Hippocampal formation (tissue), 2 donors: ENCODE data around the gene PAK4.
A peak's percentile ranks its signal among the peaks of the same experiment; 100 is the strongest.
"Not testable (repeated sequence)": the region's sequence is repeated elsewhere in the genome, so short reads cannot be mapped to it uniquely, and the experiment has no call there.

Experiments
- DNase-seq, 2 donors: peaks; one replicate each; lab custom pipeline; 2025; lab: John Stamatoyannopoulos, UW

Gene PAK4

DNA sequence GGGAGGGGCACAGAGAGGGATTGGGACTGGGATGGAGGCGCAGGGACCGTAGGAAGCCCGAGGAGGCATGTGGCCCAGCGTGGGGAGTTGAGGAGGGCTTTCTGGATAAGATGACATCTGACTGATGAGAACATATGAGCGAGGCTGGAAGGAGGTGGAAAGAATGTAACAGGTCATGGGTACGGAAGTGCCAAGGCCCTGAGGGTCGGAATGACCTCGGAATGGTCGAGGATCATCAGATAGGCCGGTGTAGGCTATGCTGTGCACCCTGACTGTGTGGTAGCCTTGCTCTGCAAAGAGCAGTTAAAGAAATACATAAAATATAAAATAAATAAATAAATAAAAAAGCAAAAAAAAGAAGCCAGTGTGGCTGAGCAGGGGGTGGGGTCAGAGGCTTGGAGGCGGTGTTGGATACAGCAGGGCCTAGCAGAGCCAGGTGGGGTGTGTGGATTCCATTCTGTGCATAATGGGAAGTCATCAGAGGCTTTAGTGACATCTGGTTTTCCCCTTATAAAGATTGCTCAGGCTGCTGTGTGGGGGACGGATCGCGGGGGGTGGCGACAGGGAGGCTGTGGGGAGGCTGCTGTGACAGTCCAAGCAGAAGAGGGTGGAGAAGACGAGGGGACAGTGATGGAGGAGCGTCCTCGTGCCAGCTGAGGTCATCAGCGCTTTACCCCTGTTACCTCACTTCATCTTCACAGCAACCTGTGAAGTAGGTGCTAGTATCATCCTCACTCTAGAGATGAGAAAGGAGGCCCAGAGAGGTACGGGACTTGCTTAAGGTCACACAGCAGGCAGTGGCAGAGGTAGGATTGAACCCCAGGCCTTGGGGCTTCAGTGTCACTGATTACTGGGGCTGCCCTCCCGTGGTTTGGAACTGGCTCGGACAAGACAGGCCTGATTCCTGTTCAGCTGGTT is 5.0 kb downstream of the PAK4 start:
- DNase-seq: no peak

DNA sequence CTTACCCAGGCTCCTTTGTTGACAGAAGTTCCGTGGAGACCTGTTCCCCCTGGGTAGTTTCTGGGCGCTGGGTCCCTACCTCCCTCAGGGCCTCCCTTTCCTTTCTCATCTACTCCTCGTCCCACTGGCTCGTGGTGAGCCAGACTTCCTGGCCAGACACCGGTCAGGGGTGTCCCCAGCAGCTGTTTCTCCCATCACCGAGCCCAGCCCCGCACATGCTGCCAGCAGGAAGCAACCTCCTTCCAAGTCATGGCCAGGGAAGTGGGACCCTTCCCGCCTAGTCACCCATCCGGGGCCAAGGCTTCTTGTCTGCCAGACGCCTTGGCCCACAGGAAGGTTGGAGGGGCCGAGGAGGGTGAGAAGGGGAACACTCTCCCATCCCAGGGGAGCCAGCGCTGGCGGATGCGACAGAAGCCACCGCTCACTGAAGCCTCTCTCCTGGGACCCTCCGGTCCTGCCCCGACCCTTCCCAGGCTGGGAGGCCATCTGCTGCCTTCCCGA is 5.7 kb downstream of the PAK4 start:
- DNase-seq: no peak

DNA sequence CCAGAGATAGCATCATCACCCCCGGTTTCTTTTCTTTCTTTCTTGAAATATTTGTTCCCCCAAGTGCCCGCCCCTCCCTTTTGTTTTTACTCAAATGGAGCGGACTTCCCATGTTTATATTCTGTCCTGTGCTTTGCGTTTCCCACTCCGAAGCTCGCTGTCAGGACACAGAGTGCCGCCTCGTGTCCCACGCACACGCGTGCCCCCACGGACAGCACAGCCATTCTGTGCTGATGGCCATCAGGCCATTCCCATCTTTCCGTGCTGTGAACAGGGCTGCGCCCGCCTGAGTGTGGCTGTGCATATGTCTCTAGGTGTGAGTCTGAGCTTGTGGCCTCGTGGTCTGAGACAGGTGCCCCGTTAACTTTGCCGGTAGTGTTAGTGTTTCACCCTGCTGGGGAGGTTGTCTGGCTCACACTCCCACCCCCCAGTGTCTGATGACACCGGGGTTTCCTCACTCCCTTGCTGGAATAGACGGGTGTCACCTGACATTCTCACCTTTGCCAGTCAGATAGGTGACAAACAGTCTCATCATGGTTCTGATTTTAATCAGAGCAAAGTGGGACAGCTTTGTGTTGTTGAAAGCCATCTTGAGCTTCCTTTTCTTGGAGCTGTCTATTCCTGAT is 6.9 kb downstream of the PAK4 start:
- DNase-seq: no peak

DNA sequence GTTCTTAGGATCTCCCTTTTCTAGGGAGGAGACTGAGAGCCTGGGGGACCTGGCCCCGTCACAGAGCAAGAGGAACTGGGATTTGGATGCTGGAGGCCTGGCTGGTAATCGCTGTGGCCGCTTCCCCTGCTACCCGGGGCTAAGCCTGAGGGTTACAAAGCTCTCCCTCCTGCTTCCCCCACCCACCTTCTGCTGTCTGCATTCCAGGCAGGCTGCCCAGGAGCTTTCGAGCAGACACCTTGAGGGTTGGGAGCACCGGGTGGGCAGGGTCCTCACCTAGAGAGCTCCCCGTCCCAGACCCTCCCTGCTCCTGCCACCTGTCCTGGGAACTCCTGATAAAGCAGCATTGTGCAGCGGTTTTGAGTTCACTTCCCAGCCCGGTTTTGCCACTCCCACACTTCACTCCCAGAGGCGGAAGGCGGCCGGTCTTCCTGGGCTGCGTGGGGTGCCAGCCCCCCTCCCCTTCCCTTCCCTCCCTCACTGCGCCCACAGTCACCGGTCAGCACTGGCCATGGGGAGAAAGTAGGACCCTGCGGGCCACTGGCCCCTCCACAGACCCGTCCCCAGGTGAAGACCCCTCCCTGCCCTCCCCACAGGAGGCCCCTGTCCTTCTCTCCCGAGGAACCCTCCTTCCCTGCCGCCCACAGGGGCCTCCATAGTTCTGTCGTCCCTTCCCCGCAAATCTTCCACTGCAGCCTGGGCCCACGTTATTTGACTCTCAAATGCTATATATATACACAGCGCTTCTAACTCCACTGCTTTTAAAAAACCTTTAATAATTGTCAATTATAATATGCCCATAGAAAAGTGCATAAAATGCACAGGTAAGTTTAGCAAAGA is 8.1 kb downstream of the PAK4 start:
- no peak for DNase-seq

DNA sequence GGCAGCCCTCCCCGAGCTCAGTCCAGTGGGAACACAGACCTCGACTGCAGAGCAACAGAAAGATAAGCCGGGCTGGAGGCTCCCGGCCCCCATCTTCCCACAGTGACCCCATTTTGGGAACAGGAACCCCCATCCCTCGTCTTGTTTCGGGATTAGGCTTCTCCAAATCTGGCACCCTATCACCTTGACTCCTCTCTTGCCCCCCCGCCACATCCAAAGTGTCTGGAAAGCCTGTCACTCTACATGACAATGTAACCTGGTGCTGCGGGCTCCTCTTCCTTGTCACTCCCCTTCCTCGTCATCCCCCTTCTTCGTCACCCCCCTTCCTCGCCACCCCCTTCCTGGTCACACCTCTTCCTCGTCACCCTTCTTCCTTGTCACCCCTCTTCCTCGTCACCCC is 10.1 kb downstream of the PAK4 start:
- no peak for DNase-seq

DNA sequence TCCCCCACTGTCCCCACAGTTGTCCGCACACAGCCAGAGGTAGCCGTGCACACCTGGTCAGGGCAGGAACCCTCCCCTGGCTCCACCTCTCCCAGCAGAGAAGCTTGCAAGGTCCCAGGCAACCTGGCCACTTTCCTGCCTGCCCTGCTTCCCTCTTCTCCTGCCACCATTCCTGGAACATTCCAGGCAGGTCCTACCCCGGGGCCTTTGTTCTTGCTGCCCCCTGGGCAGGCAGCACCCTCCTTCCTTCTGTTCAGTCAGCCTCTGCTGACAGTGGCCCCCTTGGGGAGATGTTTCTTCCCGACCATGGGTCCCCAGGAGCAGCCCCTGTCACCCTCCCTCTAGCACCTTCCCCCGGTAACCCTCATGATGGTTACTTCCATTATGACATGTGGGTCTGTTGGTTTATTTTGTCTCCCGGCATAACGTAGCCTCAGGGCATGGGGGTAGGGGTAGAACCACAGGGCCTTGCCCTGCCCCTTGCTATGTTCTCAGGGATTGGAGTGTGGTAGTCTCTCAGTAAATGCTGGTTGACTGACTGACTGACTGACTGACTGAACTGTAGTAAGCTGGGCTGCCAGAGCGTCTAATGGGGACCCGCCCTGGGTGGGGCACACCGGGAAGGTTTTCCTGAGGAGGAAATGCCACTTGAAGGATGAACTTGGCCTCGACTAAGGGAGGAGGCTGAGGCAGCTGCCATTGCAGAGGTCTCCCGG is 10.8 kb downstream of the PAK4 start:
- DNase-seq: no peak

DNA sequence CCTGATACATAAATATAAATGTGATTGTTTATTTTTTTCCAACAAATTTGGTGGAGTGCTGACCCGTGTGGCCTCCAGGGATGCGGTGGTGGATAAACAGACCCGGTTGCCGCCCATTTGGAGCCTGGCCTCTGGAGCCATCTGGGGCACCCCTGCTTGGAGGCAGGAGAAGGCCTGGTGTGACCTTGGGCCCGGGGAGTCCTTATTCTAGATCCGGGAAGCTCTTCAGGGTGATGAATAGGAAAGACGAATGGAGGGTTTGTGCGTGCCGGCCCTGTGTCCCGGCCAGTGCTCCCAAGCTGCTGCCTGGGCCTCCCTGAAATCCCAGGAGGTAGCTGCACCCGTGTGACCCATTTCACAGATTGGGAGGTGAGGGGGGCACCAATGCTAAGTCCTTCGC is 11.5 kb downstream of the PAK4 start:
- DNase-seq: no peak

DNA sequence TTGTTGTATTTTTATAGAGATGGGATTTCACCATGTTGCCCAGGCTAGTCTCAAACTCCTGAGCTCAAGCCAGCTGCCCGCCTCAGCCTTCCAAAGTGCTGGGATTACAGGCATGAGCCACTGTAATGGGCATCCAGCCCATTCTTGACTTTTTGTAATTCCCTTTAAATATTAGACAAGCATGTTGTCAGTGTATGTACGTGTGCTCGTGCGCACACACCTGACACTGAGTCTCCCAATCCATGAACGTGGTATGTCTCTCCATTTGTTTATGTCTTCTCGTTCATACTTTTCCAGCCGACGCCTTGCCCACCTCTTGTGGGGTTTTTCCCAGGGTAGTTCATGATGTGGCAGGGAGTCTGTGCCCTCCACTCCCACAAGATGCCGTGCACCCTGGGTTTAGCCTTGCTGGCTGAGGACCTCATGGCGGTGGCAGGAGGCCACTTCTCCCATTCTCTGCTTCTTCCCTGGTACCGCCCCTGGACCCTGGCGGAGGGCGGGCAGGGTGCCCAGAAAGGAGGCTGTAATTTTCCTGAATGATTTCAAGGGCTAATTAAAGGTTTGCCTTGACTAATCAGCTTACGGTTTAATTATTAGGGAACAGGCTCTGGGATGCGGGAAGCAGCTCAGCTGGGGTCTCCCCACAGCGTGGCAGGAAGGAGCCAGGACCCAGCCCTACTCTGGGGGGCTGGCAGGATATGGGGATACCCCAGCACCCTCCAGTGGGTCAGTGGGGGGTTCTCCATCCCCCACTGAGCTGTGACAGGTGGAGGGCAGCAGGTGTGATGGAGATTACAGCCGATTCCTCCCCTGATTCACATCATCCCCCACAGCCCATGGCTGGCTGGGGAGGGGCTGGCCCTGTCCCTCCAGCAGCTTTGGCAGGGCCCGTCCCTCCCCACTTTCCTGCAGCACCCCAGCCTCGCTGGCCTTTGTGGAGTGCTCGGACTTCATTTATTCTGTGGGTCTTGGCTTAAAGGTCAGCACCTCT is 12.9 kb downstream of the PAK4 start:
- peak in 1 of 2 donors; percentile 13 for DNase-seq

DNA sequence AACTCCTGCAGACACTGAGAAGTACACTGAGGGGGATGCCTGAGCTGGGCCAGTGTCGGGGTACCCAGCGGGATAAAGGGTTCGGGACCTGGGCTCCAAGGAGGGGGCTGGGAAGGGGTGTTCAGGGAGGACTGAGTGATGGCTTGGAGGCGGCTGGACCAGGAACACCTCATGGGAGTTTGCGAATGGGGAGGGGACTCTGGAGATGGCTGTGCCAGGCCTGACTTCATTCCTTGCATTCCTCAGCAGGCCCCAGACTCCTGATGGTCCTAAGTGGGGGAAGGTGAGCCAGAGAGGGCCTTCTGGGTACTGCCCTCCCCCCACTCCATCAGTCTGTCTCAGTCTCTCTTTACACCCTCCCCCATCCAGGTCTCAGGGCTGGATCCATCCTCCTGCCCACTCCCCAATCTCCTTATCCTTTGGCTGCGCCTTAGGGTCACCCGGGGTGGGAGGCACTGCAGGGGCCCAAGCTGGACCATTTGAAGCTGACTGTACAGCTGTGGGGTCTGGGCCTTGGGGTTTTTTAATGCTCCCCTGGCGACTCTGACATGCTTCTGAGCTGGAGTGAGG is 13.8 kb downstream of the PAK4 start:
- no peak for DNase-seq

DNA sequence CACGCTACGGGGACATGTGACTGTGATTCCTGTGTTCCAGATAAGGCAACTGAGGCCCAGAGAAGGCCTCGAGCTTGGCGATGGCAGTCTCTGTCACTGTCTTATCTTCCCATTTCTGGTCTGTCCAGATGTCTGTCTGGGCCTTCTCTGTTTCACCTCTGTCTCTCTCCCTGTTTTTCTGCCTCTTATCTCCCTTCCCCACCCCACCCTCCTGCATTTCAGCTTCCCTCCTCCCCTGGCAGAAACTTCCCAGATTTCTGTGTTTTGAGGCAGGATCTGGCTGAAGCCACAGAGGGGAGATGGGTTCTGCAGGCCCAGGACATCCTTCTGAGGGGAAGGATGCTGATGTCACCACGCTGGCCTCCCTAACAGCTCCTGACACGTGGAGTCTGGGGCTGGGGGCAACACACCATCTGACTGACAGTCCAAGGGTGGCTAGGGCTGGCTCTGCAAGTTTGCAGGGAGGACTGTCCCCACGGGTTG is 14.4 kb downstream of the PAK4 start:
- DNase-seq: no peak

DNA sequence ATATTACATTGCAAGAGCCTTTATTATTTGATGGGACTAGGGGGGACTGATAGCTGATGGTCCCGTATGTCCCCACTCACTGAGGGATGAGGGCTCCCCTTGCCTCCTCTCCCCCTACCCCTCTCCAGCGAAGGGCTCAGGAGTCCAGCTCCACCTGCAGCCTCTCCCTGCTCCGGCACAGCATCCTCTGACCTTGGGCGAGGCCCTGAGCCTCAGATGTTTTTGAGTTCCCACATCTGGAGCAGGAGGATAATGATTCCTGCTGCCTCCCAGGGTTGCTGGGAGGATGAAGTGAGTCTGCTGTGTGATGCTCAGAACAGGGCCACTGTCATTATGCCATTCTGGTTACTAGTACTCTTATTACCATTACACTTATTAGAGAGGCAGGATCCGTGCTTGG is 15.0 kb downstream of the PAK4 start:
- no peak for DNase-seq

DNA sequence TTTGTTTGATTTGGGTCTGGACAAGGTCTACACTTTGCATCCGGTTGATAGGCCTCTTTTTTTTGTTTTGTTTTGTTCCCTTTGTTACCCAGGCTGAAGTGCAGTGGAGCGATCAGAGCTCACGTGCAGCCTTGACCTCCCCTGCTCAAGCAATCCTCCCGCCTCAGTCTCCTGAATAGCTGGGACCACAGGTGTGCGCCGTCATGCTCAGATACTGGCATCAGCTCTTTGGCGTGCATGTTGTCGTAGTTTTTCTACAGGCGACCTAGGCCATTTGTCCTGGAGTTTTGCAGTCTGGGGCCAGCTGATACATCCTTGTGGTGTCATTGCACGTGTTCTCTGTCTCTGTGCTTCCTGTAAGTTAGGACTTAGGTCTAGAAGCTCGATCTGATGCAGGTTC is 16.3 kb downstream of the PAK4 start:
- DNase-seq: no peak

DNA sequence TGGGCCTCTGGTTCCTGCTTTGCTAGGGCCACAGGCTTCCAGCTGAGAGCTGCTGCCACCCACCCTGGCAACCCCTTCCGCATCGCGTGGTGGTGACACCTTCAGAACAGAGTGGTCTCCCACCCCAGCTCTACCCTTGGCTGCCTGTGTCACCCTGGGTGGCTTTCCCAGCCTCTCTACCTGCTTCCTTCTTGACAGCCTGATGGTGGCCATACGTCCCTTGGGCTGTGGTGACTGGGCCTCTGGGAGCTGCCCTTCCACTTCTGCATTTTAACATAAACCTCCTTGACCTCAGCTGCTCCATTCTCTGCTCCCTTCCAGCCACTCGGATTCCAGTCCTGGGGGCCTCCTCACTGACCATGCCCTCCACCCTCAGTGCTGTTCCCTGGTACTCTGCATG is 17.0 kb downstream of the PAK4 start:
- no peak for DNase-seq

DNA sequence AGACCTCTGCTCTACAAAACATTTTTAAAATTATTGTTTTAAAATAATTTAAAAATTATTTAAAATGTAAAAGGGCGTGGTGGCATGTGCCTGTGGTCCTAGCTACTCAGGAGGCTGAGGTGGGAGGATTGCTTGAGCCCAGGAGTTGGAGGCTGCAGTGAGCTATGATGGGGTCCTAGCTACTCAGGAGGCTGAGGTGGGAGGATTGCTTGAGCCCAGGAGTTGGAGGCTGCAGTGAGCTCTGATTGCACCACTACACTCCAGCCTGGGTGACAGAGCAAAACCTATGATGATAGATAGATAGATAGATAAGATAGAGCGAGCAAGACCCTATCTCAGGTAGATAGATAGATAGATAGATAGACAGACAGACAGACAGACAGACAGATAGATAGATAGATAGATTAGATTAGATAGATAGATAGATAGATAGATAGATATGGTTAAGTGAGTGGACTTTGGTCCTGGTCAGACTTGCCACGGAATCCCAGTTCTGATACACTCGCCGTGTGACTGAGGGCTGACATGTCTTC is 18.2 kb downstream of the PAK4 start:
- DNase-seq: not testable (repeated sequence)

DNA sequence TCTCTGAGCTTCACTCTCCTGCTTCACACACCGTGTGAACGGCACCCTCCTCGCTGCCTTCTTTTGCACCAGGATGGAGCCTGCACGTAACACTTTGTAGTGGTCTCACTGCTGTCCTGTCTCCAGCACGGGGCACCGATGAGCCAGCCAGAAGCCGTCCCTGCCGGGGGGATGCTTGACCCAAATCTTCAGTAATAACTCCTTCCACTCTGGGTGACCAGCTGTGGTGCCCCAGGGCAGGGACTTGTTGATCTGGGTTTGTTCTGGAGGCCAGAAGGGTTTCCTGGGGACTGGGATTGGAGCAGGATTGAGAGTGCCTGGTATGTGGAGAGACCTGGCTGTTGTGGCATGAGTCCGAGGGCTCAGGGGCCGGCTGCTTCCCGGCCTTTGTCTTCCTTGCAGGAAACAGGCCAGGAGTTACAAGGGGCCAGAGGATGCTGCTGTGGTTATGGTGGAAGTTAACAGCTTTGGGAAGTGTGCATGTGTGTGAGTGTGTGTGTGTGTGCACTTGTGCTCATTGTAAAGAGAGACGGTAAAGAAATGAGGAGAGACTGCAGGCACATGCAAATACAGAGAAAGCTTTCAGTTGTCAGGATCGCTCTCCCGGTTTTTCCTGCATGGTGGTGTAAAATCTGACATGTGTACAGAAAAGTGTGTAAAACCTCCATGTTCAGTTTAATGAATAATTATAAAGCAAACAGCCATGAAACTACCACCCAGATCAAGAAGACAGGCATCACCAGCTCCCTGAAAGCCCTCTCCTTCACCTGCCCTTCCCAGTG is 18.9 kb downstream of the PAK4 start:
- DNase-seq: no peak

DNA sequence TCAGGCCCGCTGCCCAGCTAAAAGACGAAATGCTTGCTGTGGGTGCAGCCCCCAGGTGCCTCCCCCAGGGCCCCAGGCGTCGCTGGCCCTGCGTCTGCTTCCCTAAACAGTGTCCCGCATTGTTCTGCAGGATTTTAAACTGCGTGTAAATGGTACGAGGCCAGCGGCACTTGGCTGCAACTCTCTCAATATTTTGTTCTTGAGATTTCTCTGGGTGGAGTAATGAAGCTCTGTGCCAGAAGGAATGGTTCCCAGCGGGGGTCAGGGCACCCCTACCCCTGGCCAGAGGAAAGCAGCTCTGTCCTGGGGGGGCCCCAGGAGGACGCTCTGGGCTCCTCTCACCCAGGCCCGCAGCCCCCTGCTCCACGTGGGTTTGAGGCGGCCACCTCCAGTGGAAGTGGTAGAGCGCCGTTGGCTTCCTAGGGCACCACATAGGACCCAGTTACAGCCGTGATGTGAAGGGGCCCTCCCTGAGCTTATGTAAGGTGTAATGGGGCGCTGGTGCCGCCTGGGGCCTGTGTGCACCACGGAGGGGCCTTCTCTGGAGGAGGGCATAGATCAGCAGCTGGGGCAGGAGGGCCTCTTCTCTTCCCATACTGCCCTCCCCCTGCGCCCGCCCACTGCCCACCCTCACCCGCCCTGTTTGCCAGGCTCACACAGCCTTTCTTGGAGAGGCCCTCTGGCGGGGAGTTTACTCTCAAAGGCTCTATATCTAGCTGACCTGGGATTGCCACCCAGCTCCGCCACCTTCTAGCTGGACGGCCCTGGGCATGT is 19.8 kb downstream of the PAK4 start:
- peak; percentile 56 to 65 for DNase-seq

DNA sequence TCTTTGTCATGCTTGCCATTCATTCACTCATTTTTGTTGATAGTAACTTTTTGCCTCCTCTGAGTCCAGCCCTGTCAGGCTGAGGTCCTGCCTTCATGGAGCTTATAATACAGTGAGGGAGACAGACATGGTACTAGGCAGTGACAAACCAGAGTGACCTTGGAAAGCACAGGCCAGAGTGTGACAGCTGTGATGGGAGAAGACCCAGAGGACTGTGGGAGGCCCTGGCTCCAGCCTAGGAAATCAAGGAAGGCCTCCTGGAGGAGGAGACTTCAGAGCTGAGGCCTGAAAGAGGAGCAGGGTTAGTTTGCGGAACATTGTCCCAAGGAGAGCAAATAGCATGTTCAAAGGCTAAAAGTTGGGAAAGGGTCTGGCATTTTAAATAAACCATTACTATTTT is 20.5 kb downstream of the PAK4 start:
- no peak for DNase-seq
